Breast epithelium (tissue), 3 donors: ENCODE measurements around the gene ACIN1.

Experiments used
- POLR2A ChIP-seq: fragments of 450-650 bp; IDR thresholded peaks from one replicate; pipeline ENCODE4 v1.6.1; 2016; ENCODE audit warnings: antibody characterized with exemption, mild to moderate bottlenecking, moderate library complexity
- POLR2AphosphoS5 ChIP-seq, 3 donors: sonication (generic); formaldehyde crosslinking; IDR thresholded peaks; one replicate each; pipeline ENCODE4 v1.6.1; 2017; ENCODE audit warnings: antibody characterized with exemption in 3 of 3
- TF ChIP-seq, protein P1 (sequence below), 3 donors: fragments of 450-650 bp; IDR thresholded peaks; one replicate each; pipeline ENCODE4 v1.5.1; 2016 to 2017; ENCODE audit warnings: antibody characterized with exemption in 3 of 3, mild to moderate bottlenecking in 3 of 3, moderate library complexity in 3 of 3

GRCh38 chr14:23077962-23078361 is 17.0 kb downstream of the ACIN1 start:
- no peak for TF ChIP-seq POLR2A
- TF ChIP-seq POLR2AphosphoS5 (IDR thresholded peaks at IDR 0.05) = no peak
- TF ChIP-seq, protein P1, sequence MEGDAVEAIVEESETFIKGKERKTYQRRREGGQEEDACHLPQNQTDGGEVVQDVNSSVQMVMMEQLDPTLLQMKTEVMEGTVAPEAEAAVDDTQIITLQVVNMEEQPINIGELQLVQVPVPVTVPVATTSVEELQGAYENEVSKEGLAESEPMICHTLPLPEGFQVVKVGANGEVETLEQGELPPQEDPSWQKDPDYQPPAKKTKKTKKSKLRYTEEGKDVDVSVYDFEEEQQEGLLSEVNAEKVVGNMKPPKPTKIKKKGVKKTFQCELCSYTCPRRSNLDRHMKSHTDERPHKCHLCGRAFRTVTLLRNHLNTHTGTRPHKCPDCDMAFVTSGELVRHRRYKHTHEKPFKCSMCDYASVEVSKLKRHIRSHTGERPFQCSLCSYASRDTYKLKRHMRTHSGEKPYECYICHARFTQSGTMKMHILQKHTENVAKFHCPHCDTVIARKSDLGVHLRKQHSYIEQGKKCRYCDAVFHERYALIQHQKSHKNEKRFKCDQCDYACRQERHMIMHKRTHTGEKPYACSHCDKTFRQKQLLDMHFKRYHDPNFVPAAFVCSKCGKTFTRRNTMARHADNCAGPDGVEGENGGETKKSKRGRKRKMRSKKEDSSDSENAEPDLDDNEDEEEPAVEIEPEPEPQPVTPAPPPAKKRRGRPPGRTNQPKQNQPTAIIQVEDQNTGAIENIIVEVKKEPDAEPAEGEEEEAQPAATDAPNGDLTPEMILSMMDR (IDR thresholded peaks at IDR 0.05) = no peak
